Activated CD8-positive, alpha-beta memory T cell treated with anti-CD3 and anti-CD28 coated beads for 4 hours (primary cell): ENCODE results near the gene DPP9.
A peak's percentile ranks its signal among the peaks of the same experiment; 100 is the strongest.

Source experiments
- DNase-seq, 2 donors: peaks; one replicate each; pipeline ENCODE4 v3.0.0-alpha.2; 2020; ENCODE audit warnings: low read depth in 2 of 2

Gene DPP9

GRCh38 chr19:4657262-4657661 is 66.4 kb downstream of the DPP9 start:
- no peak for DNase-seq

- no peak for DNase-seq
Observed at GRCh38 chr19:4656102-4656501, 67.5 kb downstream of the DPP9 start.

- DNase-seq, result no peak
Observed at GRCh38 chr19:4654437-4655361, 68.9 kb downstream of the DPP9 start.

DNA sequence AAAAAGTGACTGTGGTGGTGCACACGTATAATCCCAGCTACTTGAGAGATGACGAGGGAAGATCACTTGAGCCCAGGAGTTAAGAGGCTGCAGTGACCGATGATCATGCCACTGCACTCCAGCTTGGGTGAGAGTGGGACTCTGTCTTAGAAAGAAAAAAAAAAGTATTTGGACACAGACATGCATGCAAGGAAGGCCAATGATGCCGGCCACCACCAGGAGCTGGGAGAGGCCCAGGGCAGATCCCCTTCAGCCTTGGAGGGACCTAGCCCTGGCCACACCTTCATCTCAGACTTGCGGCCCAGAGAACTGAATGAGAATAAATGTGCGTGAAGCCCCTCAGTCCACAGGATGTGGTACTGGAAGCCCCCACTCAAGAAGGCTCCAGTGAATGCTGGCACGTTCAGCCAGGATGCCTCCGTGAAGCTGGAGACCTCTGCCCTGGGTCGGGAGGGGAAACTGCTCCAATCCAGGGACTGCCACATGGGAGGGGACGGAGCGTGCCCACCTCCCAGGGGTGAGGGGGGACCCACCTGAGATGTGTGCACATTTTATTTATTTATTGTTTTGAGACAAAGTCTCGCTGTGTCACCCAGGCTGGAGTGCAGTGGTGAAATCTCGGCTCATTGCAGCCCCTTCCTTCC is 69.7 kb downstream of the DPP9 start:
- no peak for DNase-seq

GRCh38 chr19:4652075-4652474 is 71.6 kb downstream of the DPP9 start:
- no peak for DNase-seq

GRCh38 chr19:4650159-4650558 is 73.5 kb downstream of the DPP9 start:
- no peak for DNase-seq

DNA sequence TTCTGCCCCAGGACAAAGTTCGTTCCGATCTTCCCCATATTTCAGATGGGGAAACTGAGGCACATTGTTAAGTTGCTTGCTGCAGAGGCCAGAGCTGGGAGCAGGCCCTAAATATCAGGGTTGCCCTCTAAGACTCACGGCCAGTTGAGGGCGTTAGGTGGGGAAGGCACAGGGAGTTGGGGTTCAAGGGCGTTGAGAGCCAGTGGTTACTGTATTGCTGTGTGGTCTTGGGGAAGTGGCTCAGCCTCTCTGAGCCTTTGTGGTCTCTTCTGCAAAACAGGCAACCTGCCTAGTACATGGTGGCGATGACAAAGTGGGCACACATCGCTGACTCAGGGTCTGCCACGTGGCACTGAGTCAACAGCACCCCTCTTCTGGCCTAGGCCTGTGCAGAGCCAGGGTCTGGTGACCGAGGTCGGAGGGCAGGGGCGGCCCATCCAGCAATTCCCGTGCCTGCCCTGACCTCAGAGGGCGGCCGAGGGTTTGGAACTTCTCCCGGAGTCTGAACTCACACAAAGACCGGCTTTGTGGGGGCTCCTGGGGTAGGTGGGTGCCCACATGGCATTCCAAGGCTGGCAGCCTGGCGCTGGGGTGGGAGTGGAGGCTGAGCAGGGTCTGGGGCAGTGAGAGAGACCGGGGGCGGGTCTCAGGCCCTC is 74.1 kb downstream of the DPP9 start:
- no peak for DNase-seq

DNA sequence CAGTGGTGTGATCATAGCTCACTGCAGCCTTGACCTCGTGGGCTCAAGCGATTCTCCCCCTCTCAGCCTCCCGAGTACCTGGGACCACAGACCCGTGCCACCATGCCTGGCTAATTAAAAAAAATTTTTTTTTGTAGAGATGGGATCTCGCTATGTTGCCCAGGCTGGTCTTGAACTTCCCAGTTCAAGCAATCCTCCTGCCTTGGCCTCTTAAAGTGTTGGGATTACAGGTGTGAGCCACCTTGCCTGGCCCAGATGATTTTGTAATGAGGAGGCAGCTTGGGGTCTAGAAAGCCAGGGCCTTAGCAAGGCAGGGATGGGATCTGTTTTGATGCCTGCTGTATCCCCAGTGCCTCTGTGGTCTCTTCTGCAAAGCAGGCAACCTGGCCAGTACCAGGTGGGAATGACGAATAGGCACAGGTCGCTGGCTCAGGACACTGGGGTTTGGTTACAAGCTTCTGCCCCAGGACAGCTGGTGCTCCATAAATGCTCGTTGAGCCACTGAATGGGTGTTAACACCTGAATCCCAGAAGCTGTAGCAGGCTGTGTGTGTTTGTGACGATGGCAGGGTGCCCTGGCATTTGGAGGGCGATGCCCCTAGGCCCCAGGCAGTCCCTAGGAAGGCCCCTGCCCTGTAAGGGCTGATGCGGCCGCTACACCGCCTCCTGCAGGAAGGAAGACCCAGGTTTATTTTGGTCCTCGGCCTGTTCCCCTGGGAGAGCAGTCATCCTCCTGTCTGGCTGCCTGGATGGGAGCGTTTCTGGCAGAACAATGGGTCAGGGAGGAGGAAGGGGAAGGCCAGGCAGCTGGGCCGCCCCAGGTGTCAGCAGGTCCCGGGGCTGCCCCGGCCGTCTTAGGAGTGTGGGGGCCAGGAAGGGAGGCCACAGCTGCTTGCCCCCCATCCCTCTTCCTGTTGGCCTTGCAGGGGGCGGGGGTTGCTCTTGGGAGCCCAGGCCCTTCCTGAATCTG is 75.7 kb downstream of the DPP9 start:
- no peak for DNase-seq

DNA sequence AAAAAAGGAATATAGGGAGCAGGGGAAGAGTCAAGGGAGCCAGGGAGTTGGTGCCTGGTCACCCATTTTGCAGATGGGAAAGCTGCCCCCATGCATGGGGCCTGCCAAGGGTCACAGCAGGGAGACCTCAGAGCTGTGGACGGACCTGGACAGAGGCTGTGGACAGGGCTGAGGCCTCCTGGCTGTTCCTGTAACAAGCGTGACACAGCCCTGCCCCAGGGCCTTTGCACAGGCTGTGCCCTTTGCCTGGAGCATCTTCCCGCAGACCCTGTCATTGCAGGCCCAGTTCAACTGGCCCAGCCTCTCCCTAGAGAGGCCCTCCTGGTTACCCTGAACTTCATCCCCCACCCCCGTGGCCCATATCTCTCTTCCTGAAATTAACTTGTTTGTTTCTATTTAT is 77.9 kb downstream of the DPP9 start:
- no peak for DNase-seq

GRCh38 chr19:4642625-4643024 is 81.0 kb downstream of the DPP9 start:
- DNase-seq, result no peak

GRCh38 chr19:4641132-4641531 is 82.5 kb downstream of the DPP9 start:
- no peak for DNase-seq

- DNase-seq, result no peak
Observed at GRCh38 chr19:4640247-4641000, 83.2 kb downstream of the DPP9 start.

- DNase-seq, result no peak
Observed at GRCh38 chr19:4639531-4640246, 84.0 kb downstream of the DPP9 start.

- peak; percentile 96 to 98 for DNase-seq
Observed at GRCh38 chr19:4638828-4639530, 84.7 kb downstream of the DPP9 start, which contains the start of gene TNFAIP8L1. Gene TNFAIP8L1, plus strand, starts transcription at chr19:4639516. Its CDS starts 12,354 bp downstream, at chr19:4651870.

DNA sequence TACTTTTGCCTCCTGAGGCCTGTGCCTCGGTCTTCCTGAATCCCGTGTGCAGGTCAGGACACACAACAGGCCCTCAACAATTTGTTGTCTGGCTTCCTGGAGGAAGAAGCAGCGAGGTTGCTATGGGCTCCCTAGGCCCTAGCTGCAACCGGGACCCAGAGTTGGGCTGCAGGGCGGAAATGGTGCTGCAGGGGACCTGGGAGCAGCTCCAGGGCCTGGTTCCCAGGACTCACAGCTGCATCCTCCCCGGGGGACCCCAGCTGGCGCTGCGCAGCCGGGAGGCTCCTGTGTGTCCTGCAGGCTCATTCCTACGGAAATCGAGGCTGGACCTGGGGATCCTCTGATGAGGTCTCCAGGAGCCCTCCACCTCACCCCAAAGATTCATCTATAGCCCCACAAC is 85.3 kb downstream of the DPP9 start:
- DNase-seq, result no peak

- no peak for DNase-seq
Observed at GRCh38 chr19:4636761-4637160, 86.9 kb downstream of the DPP9 start.

DNA sequence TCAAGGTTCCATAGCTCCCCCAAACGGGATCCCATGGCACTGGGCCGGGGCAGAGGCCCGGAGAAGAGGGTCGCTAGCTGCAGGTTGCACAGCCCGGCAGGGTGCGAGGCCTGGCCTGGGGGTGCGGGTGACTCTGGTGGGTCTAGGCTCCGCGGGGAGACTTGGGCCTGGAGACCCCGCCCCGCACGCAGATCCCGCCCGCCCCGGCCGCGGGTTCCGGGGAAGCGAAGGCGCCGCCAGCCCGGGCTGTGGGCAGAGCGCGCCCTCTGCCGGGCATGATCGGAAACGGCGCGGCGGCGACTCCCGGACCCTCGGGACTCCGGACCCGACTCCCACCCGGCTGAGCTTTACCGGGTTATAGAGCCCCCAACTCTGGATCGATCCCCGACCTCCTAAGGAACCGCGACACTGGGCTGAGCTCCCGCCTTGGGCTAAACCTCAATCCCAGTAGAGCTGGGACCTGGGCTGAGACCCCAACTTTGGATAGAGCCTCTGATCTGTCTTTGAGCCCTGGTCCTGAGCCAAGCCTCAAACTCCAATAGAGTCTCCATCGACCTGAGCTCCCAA is 87.4 kb downstream of the DPP9 start:
- DNase-seq, result peak; percentile 32 to 59

GRCh38 chr19:4635754-4636116 is 87.9 kb downstream of the DPP9 start:
- no peak for DNase-seq
